Panc1 (cell line): ENCODE data around the gene FGF21.

Experiments
- TF ChIP-seq, protein P1 (sequence below): fragments of 450-650 bp; IDR thresholded peaks from 2 replicates; pipeline ENCODE4 v1.5.1; 2017; ENCODE audit warnings: mild to moderate bottlenecking
- TF ChIP-seq, protein P2 (sequence below), 2 experiments: IDR thresholded peaks; 2 replicates each; pipeline ENCODE4 v1.6.1; 2011 to 2012; ENCODE audit warnings: low read depth in 2 of 2, control low read depth in 1 of 2, low read length in 1 of 2, mild to moderate bottlenecking in 1 of 2, moderate library complexity in 1 of 2; ENCODE audit not compliant: insufficient read depth in 1 of 2

DNA sequence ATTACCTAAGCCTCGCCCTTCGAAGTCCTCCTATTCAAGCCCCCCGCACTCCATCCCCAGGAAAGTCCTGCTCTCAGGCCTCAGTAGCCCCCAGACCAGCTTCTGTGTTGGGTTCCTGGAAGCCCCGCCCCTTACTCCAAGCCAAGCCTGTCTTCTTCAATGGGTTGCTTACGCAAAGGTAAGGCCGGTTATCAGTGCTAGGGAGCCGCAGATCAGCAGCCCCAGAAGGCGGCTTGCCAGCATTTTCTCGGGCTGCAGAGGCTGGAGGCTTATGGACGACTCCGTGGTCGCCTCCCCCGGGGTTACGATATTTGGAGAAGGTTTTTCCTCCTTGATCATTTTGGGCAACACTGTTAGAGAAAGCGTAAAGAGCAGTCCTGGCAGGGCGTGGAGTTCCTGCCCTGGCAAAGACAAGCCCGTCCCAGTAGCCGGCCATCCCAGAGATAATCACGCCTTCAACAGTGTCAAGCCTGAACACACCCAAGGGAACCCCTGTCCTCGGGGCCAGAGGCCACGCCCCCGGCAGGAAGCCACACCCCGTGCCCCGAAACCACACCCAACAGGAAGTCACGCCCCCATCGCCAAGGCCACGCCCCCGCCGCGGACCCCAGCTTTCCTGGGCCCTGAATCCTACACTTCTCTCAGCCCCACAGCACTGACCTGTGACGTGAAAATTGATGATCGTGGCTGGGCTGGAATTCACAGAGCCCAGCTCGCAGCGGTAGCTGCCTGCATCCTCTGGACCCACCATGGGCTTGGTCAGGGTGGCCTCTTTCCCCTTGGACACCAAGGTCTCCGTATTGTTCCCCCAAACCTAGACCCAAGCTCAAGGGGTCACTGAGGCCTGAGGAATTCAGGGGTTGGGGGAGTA, 14.0 kb upstream of the FGF21 start:
- TF ChIP-seq, protein P1, sequence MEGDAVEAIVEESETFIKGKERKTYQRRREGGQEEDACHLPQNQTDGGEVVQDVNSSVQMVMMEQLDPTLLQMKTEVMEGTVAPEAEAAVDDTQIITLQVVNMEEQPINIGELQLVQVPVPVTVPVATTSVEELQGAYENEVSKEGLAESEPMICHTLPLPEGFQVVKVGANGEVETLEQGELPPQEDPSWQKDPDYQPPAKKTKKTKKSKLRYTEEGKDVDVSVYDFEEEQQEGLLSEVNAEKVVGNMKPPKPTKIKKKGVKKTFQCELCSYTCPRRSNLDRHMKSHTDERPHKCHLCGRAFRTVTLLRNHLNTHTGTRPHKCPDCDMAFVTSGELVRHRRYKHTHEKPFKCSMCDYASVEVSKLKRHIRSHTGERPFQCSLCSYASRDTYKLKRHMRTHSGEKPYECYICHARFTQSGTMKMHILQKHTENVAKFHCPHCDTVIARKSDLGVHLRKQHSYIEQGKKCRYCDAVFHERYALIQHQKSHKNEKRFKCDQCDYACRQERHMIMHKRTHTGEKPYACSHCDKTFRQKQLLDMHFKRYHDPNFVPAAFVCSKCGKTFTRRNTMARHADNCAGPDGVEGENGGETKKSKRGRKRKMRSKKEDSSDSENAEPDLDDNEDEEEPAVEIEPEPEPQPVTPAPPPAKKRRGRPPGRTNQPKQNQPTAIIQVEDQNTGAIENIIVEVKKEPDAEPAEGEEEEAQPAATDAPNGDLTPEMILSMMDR, result no peak
- TF ChIP-seq, protein P2, sequence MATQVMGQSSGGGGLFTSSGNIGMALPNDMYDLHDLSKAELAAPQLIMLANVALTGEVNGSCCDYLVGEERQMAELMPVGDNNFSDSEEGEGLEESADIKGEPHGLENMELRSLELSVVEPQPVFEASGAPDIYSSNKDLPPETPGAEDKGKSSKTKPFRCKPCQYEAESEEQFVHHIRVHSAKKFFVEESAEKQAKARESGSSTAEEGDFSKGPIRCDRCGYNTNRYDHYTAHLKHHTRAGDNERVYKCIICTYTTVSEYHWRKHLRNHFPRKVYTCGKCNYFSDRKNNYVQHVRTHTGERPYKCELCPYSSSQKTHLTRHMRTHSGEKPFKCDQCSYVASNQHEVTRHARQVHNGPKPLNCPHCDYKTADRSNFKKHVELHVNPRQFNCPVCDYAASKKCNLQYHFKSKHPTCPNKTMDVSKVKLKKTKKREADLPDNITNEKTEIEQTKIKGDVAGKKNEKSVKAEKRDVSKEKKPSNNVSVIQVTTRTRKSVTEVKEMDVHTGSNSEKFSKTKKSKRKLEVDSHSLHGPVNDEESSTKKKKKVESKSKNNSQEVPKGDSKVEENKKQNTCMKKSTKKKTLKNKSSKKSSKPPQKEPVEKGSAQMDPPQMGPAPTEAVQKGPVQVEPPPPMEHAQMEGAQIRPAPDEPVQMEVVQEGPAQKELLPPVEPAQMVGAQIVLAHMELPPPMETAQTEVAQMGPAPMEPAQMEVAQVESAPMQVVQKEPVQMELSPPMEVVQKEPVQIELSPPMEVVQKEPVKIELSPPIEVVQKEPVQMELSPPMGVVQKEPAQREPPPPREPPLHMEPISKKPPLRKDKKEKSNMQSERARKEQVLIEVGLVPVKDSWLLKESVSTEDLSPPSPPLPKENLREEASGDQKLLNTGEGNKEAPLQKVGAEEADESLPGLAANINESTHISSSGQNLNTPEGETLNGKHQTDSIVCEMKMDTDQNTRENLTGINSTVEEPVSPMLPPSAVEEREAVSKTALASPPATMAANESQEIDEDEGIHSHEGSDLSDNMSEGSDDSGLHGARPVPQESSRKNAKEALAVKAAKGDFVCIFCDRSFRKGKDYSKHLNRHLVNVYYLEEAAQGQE (IDR thresholded peaks at IDR 0.05; ENCODE audit: insufficient read depth in 1 of 2, low read depth in 2 of 2, low read length in 1 of 2), result no peak
